ENCODE data around the gene CEP350.
"Not testable (repeated sequence)": the region's sequence is repeated elsewhere in the genome, so short reads cannot be mapped to it uniquely, and the experiment has no call there.

The CEP350 gene

GRCh38 chr1:180116964-180117763 is 162.6 kb downstream of the CEP350 start:
- DNase-seq (ENCODE audit: low read depth in 2 of 2), result no peak

- no peak for DNase-seq (ENCODE audit: low read depth in 2 of 2)
Observed at GRCh38 chr1:180117764-180118116, 163.1 kb downstream of the CEP350 start.

- no peak for DNase-seq (ENCODE audit: low read depth in 2 of 2)
Observed at GRCh38 chr1:180119837-180120236, 165.2 kb downstream of the CEP350 start.

- no peak for DNase-seq (ENCODE audit: low read depth in 2 of 2)
Observed at GRCh38 chr1:180123463-180123936, 168.9 kb downstream of the CEP350 start.

- no peak for DNase-seq (ENCODE audit: low read depth in 2 of 2)
Observed at GRCh38 chr1:180130651-180131050, 176.0 kb downstream of the CEP350 start.

GRCh38 chr1:180131510-180131909 is 176.9 kb downstream of the CEP350 start:
- DNase-seq (ENCODE audit: low read depth in 2 of 2), result no peak

- no peak for DNase-seq (ENCODE audit: low read depth in 2 of 2)
Observed at GRCh38 chr1:180133193-180133592, 178.6 kb downstream of the CEP350 start.

GRCh38 chr1:180133688-180134087 is 179.1 kb downstream of the CEP350 start:
- not testable (repeated sequence) for DNase-seq (ENCODE audit: low read depth in 2 of 2)

GRCh38 chr1:180135535-180135934 is 180.9 kb downstream of the CEP350 start:
- no peak for DNase-seq (ENCODE audit: low read depth in 2 of 2)

- no peak for DNase-seq (ENCODE audit: low read depth in 2 of 2)
Observed at GRCh38 chr1:180136331-180136967, 181.8 kb downstream of the CEP350 start.

GRCh38 chr1:180136968-180137356 is 182.4 kb downstream of the CEP350 start:
- no peak for DNase-seq (ENCODE audit: low read depth in 2 of 2)

GRCh38 chr1:180137776-180138175 is 183.2 kb downstream of the CEP350 start:
- no peak for DNase-seq (ENCODE audit: low read depth in 2 of 2)

- no peak for DNase-seq (ENCODE audit: low read depth in 2 of 2)
Observed at GRCh38 chr1:180141381-180141934, 186.8 kb downstream of the CEP350 start.

- no peak for DNase-seq (ENCODE audit: low read depth in 2 of 2)
Observed at GRCh38 chr1:180143359-180143758, 188.7 kb downstream of the CEP350 start.

- DNase-seq (ENCODE audit: low read depth in 2 of 2), result no peak
Observed at GRCh38 chr1:180144659-180145357, 190.2 kb downstream of the CEP350 start.

- DNase-seq (ENCODE audit: low read depth in 2 of 2), result no peak
Observed at GRCh38 chr1:180145446-180145845, 190.8 kb downstream of the CEP350 start.

GRCh38 chr1:180150982-180151381 is 196.4 kb downstream of the CEP350 start:
- no peak for DNase-seq (ENCODE audit: low read depth in 2 of 2)

GRCh38 chr1:180151508-180151907 is 196.9 kb downstream of the CEP350 start:
- no peak for DNase-seq (ENCODE audit: low read depth in 2 of 2)

- DNase-seq (ENCODE audit: low read depth in 2 of 2), result no peak
Observed at GRCh38 chr1:180152588-180152987, 198.0 kb downstream of the CEP350 start.

GRCh38 chr1:180153032-180153431 is 198.4 kb downstream of the CEP350 start:
- no peak for DNase-seq (ENCODE audit: low read depth in 2 of 2)

- DNase-seq (ENCODE audit: low read depth in 2 of 2), result no peak
Observed at GRCh38 chr1:180154003-180154324, 199.4 kb downstream of the CEP350 start.
